OCI-LY1 (cell line): ENCODE measurements around the gene BMP5.

Experiments
- CTCF ChIP-seq: fragments of 200-600 bp; sonication (generic), shearing (Covaris generic); IDR thresholded peaks from 2 replicates; pipeline ENCODE4 v1.5.1; 2017; ENCODE audit warnings: mild to moderate bottlenecking, antibody characterized with exemption, low read length, moderate library complexity, mixed read lengths
- EZH2 ChIP-seq: fragments of 200-600 bp; sonication (generic), shearing (Covaris generic); IDR thresholded peaks from 2 replicates; pipeline ENCODE4 v1.8.0; 2017; ENCODE audit warnings: borderline replicate concordance, mixed run types, mild to moderate bottlenecking, antibody characterized with exemption, low read length, moderate library complexity, mixed read lengths

DNA sequence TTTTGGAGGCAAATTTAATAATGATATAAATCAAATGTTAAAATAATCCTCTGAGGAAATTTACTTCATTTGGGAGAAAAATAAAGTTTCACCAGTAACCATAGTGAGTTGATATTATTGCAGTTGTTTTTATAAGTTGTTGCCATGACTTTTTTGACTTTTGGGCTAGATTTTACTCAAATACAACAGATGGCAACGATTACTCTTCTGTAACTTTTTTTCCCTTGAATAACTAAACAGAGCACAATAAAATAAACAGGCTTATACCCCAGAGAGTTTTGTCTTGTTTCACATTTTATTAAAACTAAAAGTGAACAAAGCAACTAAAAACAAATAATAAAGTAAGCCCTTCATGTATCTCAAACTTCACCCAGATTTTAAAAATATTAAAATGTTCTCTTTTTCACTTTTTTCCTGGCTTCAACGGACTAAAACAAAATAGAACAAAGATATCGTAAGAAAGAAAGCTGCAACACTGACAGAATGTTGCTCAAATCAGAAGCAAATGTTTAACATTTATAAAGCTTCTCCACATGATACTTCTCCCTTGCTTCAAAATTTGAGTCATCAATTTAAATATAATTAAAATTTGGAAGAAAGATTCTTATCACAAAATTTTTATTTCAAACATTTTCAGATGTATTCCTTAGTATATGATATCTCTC, 42.5 kb upstream of the BMP5 start:
- TF ChIP-seq EZH2: no peak
- no peak for TF ChIP-seq CTCF
